Measurements from ENCODE around the gene CDK5R2.

GRCh38 chr2:218995561-218995960 lies 36.1 kb downstream of the CDK5R2 start:
- TF ChIP-seq CTCF (IDR thresholded peaks at IDR 0.05): no peak
- TF ChIP-seq POLR2A (IDR thresholded peaks at IDR 0.05): no peak
